ENCODE measurements around the gene ABHD16B.

- TF ChIP-seq ELF4 (CRISPR knock-in tag; IDR thresholded peaks at IDR 0.05; ENCODE audit: borderline replicate concordance) (peak; percentile 91), MEF2D (CRISPR knock-in tag; IDR thresholded peaks at IDR 0.05) (peak; percentile 78), ZFP82 (CRISPR knock-in tag; IDR thresholded peaks at IDR 0.05; ENCODE audit: borderline replicate concordance) (no peak; the same call in 1 of the 2 replicates), GABPA (IDR thresholded peaks at IDR 0.05; ENCODE audit: low read depth, low read length) (no peak), GABPA (CRISPR knock-in tag; IDR thresholded peaks at IDR 0.05; ENCODE audit: low read depth) (peak; percentile 82), ZBTB26 (CRISPR knock-in tag; IDR thresholded peaks at IDR 0.05; ENCODE audit: borderline replicate concordance) (peak; percentile 88), CTCF (CRISPR knock-in tag; IDR thresholded peaks at IDR 0.05) (peak; percentile 73), ZNF547 (CRISPR knock-in tag; IDR thresholded peaks at IDR 0.05) (peak; percentile 67; the same call in 1 of the 2 replicates), SP1 (IDR thresholded peaks at IDR 0.05) (no peak), SP1 (CRISPR knock-in tag; IDR thresholded peaks at IDR 0.05) (no peak)
Measured at GRCh38 chr20:63858393-63859165, 2.7 kb upstream of the ABHD16B start.

All from HepG2 (cell line).